Breast epithelium (tissue), 4 donors: ENCODE measurements around the gene ATP13A5. TPM values are rescaled to one million over a fixed set of nuclear protein-coding genes. Genes with fewer than 3 reads are reported as not detected.

Experiments
- DNase-seq, 2 donors: peaks; one replicate each; pipeline ENCODE4 v3.0.0-alpha.2; 2019; ENCODE audit warnings: low spot score in 2 of 2
- H3K27ac ChIP-seq, 2 donors: fragments of 200-600 bp; sonication (generic) in 1 of 2; one replicate each; pipeline ENCODE4 v1.5.1; 2016 to 2019; ENCODE audit warnings: mild to moderate bottlenecking in 1 of 2
- H3K27me3 ChIP-seq, 2 donors: fragments of 200-600 bp; sonication (generic) in 1 of 2; one replicate each; pipeline versions ENCODE4 v1.5.1 to v1.6.0; 2017 to 2019; ENCODE audit warnings: control low read depth in 1 of 2, mild to moderate bottlenecking in 1 of 2
- H3K36me3 ChIP-seq: fragments of 200-600 bp; one replicate; pipeline ENCODE4 v1.5.1; 2019
- H3K4me1 ChIP-seq, 2 donors: fragments of 200-600 bp; sonication (generic); one replicate each; pipeline ENCODE4 v1.5.1; 2016 to 2019; ENCODE audit warnings: control low read depth in 1 of 2
- H3K4me3 ChIP-seq, 3 donors: fragments of 200-600 bp; sonication (generic); 1 replicate in 2 of 3; 2 replicates in 1 of 3; pipeline ENCODE4 v1.5.1; 2016 to 2019; ENCODE audit warnings: mild to moderate bottlenecking in 3 of 3, moderate library complexity in 2 of 3
- H3K9me3 ChIP-seq, 2 donors: fragments of 200-600 bp; sonication (generic) in 1 of 2; one replicate each; pipeline ENCODE4 v1.5.1; 2016 to 2019; ENCODE audit warnings: control low read depth in 1 of 2
- CTCF ChIP-seq, 3 donors: fragments of 450-650 bp; IDR thresholded peaks; one replicate each; pipeline ENCODE4 v1.5.1; 2016 to 2017; ENCODE audit warnings: antibody characterized with exemption in 3 of 3, mild to moderate bottlenecking in 3 of 3, moderate library complexity in 3 of 3
- POLR2A ChIP-seq: fragments of 450-650 bp; IDR thresholded peaks from one replicate; pipeline ENCODE4 v1.6.1; 2016; ENCODE audit warnings: antibody characterized with exemption, mild to moderate bottlenecking, moderate library complexity
- POLR2AphosphoS5 ChIP-seq, 3 donors: sonication (generic); formaldehyde crosslinking; IDR thresholded peaks; one replicate each; pipeline ENCODE4 v1.6.1; 2017; ENCODE audit warnings: antibody characterized with exemption in 3 of 3
- intact Hi-C: fragments of 100-400 bp; cut with DNase I; formaldehyde crosslinking; loops from one replicate; pipeline ENCODE4 v1.15.1; 2023; ENCODE audit warnings: low total_unique reads
- total RNA-seq, 3 donors: library from RNA; depleted of rRNA; stranded (reverse); fragments of >200 nt; gene quantifications; one replicate each; pipeline ENCODE4 v1.1.0, GENCODE V29; 2016

Gene ATP13A5
- total RNA-seq, 3 donors from 2014 or later = 2.3 to 4.5 TPM; not detected in 1

GRCh38 chr3:193407112-193407511 lies 28.6 kb upstream of the ATP13A5 start:
- intact Hi-C loops = no loop called here
- no peak for DNase-seq
- Histone ChIP-seq H3K27ac (no peak overlapping the region), H3K27me3 (no peaks in the 10 kb centered on the region), H3K36me3 (no peaks in the 10 kb centered on the region), H3K4me1 (no peaks in the 10 kb centered on the region), H3K9me3 (no peaks in the 10 kb centered on the region), H3K4me3 (no peak overlapping the region)
- TF ChIP-seq POLR2AphosphoS5 (IDR thresholded peaks at IDR 0.05) = no peak
- TF ChIP-seq CTCF (IDR thresholded peaks at IDR 0.05) = no peak
- TF ChIP-seq POLR2A = no peak

- no peak for TF ChIP-seq CTCF (IDR thresholded peaks at IDR 0.05)
- TF ChIP-seq POLR2A = no peak
- no peak for TF ChIP-seq POLR2AphosphoS5 (IDR thresholded peaks at IDR 0.05)
- no peaks in the 10 kb centered on the region for H3K27me3 ChIP-seq
- H3K4me3 ChIP-seq = no peak overlapping the region
- H3K9me3 ChIP-seq = no peaks in the 10 kb centered on the region
- no peak overlapping the region for H3K27ac ChIP-seq
- intact Hi-C loops = no loop called here
- no peaks in the 10 kb centered on the region for H3K36me3 ChIP-seq
- no peak for DNase-seq
- no peaks in the 10 kb centered on the region for H3K4me1 ChIP-seq
Observed at GRCh38 chr3:193403307-193403706, 24.8 kb upstream of the ATP13A5 start.

- TF ChIP-seq POLR2AphosphoS5 (IDR thresholded peaks at IDR 0.05) (no peak), POLR2A (no peak), CTCF (IDR thresholded peaks at IDR 0.05) (no peak)
- H3K27ac ChIP-seq = peak overlapping the region; percentile 77 to 81
Observed at GRCh38 chr3:193400304-193400703, 21.8 kb upstream of the ATP13A5 start.

GRCh38 chr3:193396451-193397244 lies 18.1 kb upstream of the ATP13A5 start:
- H3K27ac ChIP-seq = no peak overlapping the region
- DNase-seq = no peak

More at GRCh38 chr3:193400304-193400703, 21.8 kb upstream of the ATP13A5 start:
- Histone ChIP-seq H3K27me3 (no peaks in the 10 kb centered on the region), H3K4me1 (no peaks in the 10 kb centered on the region), H3K4me3 (no peak overlapping the region), H3K36me3 (no peaks in the 10 kb centered on the region), H3K9me3 (no peaks in the 10 kb centered on the region)
- intact Hi-C loops = no loop called here
- peak in 1 of 2 donors; percentile 62 for DNase-seq

More at GRCh38 chr3:193396451-193397244, 18.1 kb upstream of the ATP13A5 start:
- TF ChIP-seq POLR2A (no peak), POLR2AphosphoS5 (IDR thresholded peaks at IDR 0.05) (no peak), CTCF (IDR thresholded peaks at IDR 0.05) (no peak)
- Histone ChIP-seq H3K36me3 (no peaks in the 10 kb centered on the region), H3K9me3 (no peaks in the 10 kb centered on the region), H3K27me3 (no peaks in the 10 kb centered on the region), H3K4me1 (no peaks in the 10 kb centered on the region), H3K4me3 (no peak overlapping the region)
- intact Hi-C loops = no loop called here
